ENCODE measurements around the gene LDHAL6A. TPM values are rescaled to one million over a fixed set of nuclear protein-coding genes. Genes with fewer than 3 reads are reported as not detected.

LDHAL6A gene
- total and polyA plus RNA-seq, 2 donors (not counting 3 experiments of a cell fraction or from before 2014, with no cell fraction given) = not detected

DNA sequence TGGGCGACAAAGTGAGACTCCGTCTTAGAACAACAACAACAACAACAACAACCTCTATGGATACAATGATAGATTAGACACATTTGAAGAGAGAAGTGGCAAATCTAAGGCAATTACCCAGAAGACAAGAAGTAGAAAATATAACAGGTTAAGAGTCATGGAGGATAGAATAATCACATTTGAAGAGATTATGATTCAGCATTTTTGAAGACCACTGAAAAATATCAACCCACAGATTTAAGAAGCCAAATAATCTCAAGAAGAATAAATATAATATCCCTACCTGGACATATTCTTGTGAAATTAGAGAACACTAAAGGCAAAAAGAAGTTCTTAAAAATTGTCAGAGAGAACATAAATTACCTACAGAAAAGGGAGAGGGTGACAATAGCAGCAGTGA lies 35.6 kb upstream of the LDHAL6A start:
- Histone ChIP-seq H3K9me3 (replicated peaks; ENCODE audit: control insufficient read depth, insufficient read depth, low read length) (no peaks in the 10 kb centered on the region), H3K27ac (ENCODE audit: insufficient read depth, low read depth, low read length) (no peak overlapping the region), H3K9me1 (replicated peaks; ENCODE audit: control insufficient read depth, extremely low read depth, insufficient read depth, low read length) (no peaks in the 10 kb centered on the region), H3K4me3 (replicated peaks in 1 of 3; ENCODE audit: insufficient read depth in 1 of 3, low read depth in 1 of 3, low read length in 3 of 3) (no peak overlapping the region), H3K9ac (replicated peaks; ENCODE audit: extremely low read depth, insufficient read depth, low read length) (no peak overlapping the region), H2AFZ (ENCODE audit: low read depth, low read length) (no peak overlapping the region), H3K4me2 (ENCODE audit: insufficient read depth, low read length) (peak overlapping the region; percentile 22), H4K20me1 (replicated peaks; ENCODE audit: control insufficient read depth, extremely low read depth, insufficient read depth, low read length) (no peaks in the 10 kb centered on the region), H3K36me3 (ENCODE audit: control insufficient read depth in 2 of 2, extremely low read depth in 1 of 2, insufficient read depth in 2 of 2, low read length in 2 of 2) (no peaks in the 10 kb centered on the region), H3K27me3 (ENCODE audit: control insufficient read depth in 2 of 2, insufficient read depth in 2 of 2, low read length in 2 of 2) (no peaks in the 10 kb centered on the region), H3K79me2 (ENCODE audit: control insufficient read depth, insufficient read depth, low read length) (no peaks in the 10 kb centered on the region), H3K4me1 (ENCODE audit: control insufficient read depth, extremely low read depth, insufficient read depth, low read length) (peaks cover 3% of the 10 kb centered on the region)
- FAIRE-seq = no peak
- intact Hi-C loops (cut with micrococcal nuclease) (no loop called here), dilution Hi-C loops (cut with MboI; ENCODE audit: extremely low pct_ligation_motif_present, low sequenced_read_pairs) (no loop called here)
- peak; percentile 30 for DNase-seq (ENCODE audit: low read depth, low spot score)
- TF ChIP-seq MAX (IDR thresholded peaks at IDR 0.05; ENCODE audit: insufficient read depth, insufficient read length) (no peak), POLR2A (IDR thresholded peaks at IDR 0.05; ENCODE audit: low read depth, low read length) (no peak), JUN (IDR thresholded peaks at IDR 0.05; ENCODE audit: borderline replicate concordance, insufficient read depth, insufficient read length, low read depth) (no peak), POLR2AphosphoS5 (IDR thresholded peaks at IDR 0.05; ENCODE audit: insufficient read depth, low read depth, low read length) (no peak), GATA2 (IDR thresholded peaks at IDR 0.05; ENCODE audit: insufficient read depth, insufficient read length, low read depth, low read length) (no peak), FOS (IDR thresholded peaks at IDR 0.05; ENCODE audit: borderline replicate concordance, insufficient read depth, low read length) (no peak), EZH2 (IDR thresholded peaks at IDR 0.05; ENCODE audit: borderline replicate concordance, low read depth, low read length, severe bottlenecking) (no peak), MYC (IDR thresholded peaks at IDR 0.05; ENCODE audit: low read depth, low read length) (no peak)
- TF ChIP-seq, protein P1, sequence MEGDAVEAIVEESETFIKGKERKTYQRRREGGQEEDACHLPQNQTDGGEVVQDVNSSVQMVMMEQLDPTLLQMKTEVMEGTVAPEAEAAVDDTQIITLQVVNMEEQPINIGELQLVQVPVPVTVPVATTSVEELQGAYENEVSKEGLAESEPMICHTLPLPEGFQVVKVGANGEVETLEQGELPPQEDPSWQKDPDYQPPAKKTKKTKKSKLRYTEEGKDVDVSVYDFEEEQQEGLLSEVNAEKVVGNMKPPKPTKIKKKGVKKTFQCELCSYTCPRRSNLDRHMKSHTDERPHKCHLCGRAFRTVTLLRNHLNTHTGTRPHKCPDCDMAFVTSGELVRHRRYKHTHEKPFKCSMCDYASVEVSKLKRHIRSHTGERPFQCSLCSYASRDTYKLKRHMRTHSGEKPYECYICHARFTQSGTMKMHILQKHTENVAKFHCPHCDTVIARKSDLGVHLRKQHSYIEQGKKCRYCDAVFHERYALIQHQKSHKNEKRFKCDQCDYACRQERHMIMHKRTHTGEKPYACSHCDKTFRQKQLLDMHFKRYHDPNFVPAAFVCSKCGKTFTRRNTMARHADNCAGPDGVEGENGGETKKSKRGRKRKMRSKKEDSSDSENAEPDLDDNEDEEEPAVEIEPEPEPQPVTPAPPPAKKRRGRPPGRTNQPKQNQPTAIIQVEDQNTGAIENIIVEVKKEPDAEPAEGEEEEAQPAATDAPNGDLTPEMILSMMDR (IDR thresholded peaks at IDR 0.05; ENCODE audit: extremely low read depth in 1 of 2, insufficient read depth in 1 of 2, low read depth in 1 of 2, low read length in 2 of 2) = no peak
- CTCF ChIA-PET = interaction anchor here (0.7 to 1.3 kb wide), 3 partner anchors 10 to 184 kb away, joined by 3 to 4 read pairs (median 3); no protein-coding TSS in a partner anchor
- BruUV-seq (replicated peaks) = no TSS peak
- POLR2A ChIA-PET = no interaction called here
